ENCODE measurements around the gene FBXO17.
"Not testable (repeated sequence)": the region's sequence is repeated elsewhere in the genome, so short reads cannot be mapped to it uniquely, and the experiment has no call there.

FBXO17 gene, protein sequence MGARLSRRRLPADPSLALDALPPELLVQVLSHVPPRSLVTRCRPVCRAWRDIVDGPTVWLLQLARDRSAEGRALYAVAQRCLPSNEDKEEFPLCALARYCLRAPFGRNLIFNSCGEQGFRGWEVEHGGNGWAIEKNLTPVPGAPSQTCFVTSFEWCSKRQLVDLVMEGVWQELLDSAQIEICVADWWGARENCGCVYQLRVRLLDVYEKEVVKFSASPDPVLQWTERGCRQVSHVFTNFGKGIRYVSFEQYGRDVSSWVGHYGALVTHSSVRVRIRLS

GRCh38 chr19:38975214-38975860 is at the start of gene FBXO17:
FBXO17 (minus strand) TSS chr19:38975742; CDS start chr19:38950319, 25,423 bp downstream.
- no peak for DNase-seq

DNA sequence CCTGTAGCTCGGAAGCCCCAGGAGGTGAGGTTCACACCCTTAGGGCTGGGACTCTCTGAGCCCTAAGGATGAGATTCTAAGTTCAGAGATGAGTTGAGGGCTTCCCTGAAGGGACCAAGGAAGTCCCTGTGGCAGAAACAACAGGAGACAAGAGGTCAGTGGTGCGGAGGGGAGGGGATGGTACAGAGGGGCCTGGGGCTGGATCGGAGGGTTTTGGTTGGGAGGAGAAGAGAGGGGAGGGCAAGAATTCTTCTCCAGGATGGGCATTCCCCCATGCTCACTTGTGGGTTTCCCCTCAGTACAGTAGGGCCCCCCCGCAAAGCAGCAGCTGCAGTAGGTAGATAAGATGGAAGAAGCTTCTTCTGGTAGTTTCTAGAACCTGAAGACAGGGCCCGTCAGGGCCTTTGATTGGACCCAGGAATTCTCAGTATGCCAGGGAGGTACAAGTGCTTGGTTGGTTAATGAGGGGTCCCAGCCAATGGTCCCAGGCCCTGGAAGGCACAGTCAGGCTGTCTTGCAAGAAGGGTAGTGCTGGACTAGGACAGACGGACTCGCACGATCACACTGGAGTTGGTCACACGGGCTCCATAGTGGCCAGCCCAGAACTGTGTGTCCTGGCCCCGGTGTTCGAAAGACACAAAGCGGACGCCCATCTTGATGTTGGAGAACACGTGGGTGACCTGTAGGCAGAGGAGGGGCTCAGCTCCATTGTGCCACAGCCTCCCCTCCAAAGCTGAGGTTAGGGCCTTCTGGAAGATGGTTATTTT is 49.5 kb upstream of the FBXO17 start:
- DNase-seq: no peak

DNA sequence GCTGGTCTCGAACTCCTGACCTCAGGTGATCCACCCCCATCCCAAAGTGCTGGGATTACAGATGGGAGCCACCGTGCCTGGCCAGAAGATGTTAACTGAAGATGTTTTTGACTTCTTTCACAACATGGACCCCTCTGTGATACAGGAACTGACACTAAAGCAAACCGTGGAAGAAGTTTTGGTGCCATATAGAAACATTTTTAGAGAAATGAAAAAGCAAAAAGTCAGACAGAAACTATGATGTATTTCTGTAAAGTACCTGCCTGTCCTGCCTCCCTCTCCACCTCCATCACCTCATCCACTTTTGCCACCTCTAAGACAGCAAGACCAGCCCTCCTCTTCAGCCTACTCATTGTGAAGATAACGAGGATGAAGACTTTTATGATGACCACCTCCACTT is 45.5 kb upstream of the FBXO17 start:
- DNase-seq: no peak

- DNase-seq: no peak
Measured at GRCh38 chr19:39017646-39018045, 42.1 kb upstream of the FBXO17 start.

GRCh38 chr19:39017026-39017425 is 41.5 kb upstream of the FBXO17 start:
- no peak for DNase-seq

GRCh38 chr19:39014037-39014436 is 38.5 kb upstream of the FBXO17 start:
- no peak for DNase-seq

DNA sequence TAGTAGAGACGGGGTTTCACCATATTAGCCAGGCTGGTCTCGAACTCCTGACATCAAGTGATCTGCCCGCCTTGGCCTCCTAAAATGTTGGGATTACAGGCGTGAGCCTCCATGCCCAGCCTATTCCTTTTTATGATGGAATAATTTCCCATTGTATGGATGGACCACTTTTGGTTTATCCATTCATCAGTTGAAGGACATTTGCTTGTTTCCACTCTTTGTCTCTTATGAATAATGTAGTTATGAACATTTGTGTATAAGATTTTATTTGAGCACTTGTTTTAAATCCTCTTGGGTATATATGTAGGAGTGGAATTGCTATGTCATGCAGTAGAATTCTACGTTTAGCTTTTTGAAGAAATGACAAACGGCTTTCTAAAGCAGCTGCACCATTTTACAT is 33.5 kb upstream of the FBXO17 start:
- no peak for DNase-seq

GRCh38 chr19:39008137-39008536 is 32.6 kb upstream of the FBXO17 start:
- no peak for DNase-seq

DNA sequence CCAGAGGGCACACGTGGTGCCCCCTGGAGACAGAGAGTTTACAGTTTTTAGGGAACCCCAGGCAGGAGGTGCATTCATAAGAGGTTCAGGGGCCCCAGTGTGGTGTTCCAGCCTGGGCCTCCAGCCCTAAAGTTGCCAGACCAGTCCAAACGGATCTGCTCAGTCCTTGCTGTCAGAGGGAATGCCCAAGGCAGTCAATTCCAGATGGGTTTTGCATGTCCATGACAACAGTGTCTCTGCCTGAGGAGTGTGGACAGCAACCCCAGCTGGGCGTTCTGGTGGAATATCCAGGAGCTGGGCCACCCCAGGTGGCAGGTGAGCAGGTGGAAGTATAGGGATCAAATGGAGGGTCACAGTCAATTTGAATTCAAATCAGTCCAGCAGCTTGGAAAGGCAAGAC is 31.6 kb upstream of the FBXO17 start:
- DNase-seq: no peak

DNA sequence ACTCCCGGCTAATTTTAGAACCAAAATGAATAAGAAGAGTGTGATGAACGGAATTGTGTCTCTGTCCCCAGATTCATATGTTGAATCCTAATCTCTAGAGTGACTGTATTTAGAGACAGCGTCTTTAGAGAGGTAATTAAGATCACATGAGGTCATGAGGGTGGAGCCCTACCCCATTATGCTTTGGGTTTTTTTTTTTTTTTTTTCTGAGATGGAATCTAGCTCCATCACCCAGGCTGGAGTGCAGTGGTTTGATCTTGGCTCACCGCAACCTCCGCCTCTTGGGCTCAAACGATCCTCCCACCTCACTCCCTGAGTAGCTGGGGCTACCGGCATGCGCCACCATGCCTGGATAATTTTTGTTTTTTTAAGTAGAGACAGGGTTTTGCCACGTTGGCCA is 28.9 kb upstream of the FBXO17 start:
- no peak for DNase-seq

DNA sequence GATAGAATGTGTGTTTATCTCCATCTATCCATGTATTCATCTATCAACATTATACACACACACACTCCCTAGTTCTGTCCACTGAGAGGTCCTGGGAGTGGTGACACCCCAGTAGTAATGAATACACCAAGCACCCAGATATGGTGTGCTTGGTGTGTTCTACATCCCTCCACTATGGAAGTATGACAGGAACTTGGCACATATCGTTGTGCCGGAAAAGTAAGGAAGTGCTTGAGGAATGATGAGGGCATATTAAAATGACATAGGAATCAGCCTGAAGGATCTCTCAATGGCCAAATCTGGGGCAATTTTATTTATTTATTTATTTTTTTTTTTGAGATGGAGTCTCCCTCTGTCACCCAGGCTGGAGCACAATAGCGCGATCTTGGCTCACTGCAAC is 28.3 kb upstream of the FBXO17 start:
- no peak for DNase-seq

DNA sequence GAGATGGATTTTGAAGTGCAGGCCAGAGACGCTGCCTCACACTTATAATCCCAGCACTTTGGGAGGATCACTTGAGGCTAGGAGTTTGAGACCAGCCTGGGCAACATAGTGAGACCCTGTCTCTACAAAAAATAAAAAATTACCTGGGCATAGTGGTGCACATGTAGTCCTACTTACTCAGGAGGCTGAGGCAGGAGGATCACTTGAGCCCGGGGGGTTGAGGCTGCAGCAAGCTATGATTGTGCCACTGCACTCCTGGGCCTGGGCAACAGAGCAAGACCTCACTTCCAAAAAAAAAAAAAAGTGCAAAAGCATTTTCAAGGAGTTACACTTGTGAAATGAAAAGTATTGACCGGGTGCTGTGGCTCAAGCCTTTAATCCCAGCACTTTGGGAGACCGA is 27.6 kb upstream of the FBXO17 start:
- DNase-seq: no peak

DNA sequence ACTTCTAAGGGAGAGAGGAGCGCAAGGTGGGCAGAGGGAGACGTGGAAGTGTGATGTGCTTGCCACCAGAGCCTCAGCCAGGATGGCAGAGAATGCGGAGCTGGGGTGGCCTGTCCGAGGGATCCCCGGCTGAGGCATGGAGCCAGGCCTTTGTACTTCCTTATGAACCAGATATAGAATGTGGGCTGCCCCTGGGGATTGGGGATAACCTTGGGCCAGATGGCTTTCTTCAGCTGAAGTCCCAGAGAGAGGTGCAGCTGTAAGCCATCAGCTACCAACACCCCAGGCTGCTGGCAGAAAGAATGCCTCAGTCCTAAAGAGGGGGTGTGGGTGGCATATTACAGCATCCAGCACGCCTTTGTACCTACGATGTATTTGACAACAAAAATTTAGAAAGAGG is 25.5 kb upstream of the FBXO17 start:
- no peak for DNase-seq

DNA sequence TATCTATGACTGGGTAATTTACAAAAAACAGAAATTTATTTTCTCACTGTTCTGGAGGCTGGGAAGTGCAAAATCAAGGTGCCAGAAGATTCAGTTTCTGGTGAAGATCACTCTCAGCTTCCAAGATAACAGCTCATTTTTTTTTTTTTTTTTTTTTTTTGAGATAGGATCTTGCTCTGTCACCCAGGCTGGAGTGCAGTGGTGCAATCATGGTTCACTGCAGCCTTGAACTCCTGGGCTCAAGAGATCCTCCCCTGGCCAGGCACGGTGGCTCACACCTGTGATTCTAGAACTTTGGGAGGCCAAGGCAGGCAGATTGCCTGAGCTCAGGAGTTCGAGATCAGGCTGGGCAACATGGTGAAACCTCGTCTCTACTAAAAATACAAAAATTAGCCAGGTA is 22.0 kb upstream of the FBXO17 start:
- not testable (repeated sequence) for DNase-seq

DNA sequence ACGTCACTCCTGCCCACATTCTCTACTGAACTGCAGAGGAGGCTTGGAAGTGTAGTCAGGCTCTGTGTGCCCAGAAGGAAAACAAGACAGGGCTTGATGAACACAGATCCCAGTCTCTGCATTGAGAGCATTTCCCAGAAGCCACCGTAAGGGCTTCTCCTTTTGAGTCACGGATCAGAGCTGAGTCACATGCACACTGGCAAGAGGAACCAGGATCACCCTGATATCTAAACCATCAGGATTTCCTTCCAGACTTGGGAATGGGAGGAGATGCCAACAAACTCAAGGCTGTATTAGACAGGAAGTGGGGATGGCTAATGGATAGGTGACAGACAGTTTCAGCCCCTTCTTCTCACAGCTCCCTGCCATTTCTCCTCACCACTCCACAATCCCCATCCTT is 17.7 kb upstream of the FBXO17 start:
- DNase-seq: no peak

- no peak for DNase-seq
Measured at GRCh38 chr19:38990949-38991697, 15.6 kb upstream of the FBXO17 start.

- not testable (repeated sequence) for DNase-seq
Measured at GRCh38 chr19:38989614-38990013, 14.1 kb upstream of the FBXO17 start.

- DNase-seq: no peak
Measured at GRCh38 chr19:38989066-38989605, 13.6 kb upstream of the FBXO17 start.

- DNase-seq: not testable (repeated sequence)
Measured at GRCh38 chr19:38988627-38989026, 13.1 kb upstream of the FBXO17 start.

- not testable (repeated sequence) for DNase-seq
Measured at GRCh38 chr19:38987745-38988144, 12.2 kb upstream of the FBXO17 start.

DNA sequence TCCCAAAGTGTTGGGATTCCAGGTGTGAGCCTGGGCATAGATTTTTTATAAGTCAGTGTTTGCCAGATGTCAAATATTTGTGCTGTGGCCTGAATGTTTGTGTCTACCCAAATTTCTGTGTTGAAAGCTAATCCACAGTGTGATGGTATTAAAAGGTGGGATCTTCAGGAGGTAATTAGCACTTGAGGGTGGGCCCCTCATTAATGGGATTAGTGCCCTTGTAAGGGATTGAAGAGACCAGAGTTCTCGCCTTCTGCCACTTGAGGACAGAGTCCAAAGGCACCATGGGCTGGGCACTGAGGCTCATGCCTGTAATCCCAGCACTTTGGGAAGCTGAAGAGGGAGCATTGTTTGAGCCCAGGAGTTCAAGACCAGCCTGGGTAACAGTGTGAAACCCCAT is 9.7 kb upstream of the FBXO17 start:
- no peak for DNase-seq

DNA sequence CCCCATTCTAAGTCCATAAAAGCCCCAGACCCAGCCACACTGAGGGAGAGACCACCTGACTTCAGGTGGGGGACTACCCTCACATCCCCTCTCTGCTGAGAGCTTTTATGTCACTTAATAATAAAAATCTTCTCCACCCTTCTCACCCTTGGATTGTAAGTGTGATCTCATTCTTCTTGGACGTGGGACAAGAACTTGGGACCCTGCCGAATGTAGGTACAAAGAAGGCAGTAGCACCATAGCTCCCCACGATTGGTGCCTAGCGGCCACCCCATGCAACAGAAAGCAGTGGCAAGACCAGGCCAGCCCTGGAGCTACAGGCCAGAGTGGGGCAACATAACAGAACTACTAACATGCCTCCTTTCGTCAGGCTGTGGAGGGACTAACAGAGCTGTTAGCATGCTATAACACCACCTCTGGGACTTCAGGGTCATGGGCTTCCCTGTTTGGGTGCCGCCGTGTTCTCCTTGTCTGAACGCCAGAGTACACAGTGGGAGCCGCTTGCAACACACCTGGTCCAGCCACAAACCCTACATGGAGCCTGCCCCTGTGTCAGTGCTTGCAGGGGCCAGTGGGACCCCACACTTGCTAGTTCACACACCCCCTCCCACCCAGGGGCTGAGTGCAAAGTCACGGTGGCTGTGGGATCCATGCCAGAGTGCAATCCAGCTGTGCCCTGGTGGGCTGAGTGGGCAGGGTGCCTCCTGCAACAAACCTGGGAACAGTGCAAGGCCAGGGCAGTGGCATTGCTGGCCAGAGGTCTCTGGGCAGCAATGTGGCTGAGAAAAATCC is 5.2 kb upstream of the FBXO17 start:
- no peak for DNase-seq

Measured in hematopoietic multipotent progenitor cell treated with erythropoietin and hydrocortisone succinate and interleukin-3 and kit ligand, for 4 days (in vitro differentiated cells).